ENCODE measurements around the gene NUP37.

Gene NUP37

DNA sequence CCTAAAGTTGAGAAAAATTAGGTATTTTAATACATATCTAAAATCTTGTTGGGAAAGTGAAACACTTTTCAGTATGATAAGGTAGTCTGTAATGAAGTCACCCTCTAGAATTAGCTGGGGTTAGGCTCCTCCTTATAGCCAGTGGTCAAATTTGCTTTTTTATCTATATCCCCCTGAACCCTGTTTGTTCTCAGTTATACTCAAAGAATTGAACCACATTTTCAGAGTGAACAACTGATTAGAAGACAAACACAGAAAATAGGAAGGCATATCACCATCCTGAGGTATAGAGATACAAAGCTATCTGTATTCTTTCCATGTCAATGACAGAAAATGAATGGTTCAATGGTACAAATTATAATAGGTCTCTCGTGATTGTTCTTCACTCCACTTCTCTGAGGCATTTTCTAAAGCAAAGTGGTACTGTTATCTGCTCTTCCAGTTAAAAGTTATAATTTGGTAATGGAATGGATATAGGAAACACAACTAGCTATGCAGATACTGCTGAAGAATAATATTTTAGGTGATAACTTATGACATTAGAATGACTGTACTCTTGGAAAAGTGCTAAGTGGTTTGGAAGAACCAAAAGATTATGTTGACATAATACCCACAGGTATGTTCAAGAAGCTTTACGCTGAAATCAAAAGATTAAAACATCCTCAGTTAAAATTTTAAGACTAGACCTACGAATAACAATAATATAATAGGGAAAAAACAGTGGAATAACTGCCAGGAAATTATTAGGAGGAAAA lies 85.7 kb downstream of the NUP37 start:
- DNase-seq (ENCODE audit: extremely low read depth in 1 of 2, low read depth in 1 of 2): no peak

DNA sequence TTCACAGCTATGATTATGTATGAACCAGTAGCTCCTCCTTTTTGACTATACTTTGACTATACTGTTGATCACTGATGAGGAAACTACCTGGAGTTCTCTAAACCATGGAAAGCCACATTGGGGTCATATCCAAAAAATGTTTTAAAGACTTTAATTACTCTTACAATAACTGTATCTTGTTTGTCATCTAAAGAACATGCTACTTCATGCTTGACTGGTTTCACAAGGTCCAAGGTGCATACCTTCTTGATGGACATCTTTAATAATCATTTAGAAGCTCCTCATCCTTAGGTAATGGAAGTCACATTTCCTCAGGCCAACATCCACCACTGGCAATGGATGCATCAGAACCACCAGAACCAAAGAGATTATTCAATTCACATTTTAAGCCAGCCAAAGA lies 88.1 kb downstream of the NUP37 start:
- no peak for DNase-seq (ENCODE audit: extremely low read depth in 1 of 2, low read depth in 1 of 2)

DNA sequence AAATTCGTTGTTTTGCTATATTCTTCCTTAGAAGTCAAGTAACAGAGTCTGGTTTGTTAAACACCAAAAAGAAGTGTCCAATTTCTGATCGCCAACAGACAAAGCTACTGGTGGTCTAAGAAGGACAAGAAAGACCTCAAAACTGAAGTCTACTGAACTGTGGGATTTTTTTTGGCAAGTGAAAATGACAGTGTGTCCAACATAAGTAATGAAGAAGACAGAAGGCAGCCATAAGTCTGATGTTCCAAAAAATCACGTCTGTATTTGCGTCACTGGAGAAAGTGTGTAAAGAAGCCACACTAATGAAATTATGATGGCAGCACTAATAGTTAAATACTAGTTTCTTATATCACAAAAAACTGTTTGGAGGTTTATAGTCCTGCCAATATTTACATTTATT lies 90.8 kb downstream of the NUP37 start:
- no peak for DNase-seq (ENCODE audit: extremely low read depth in 1 of 2, low read depth in 1 of 2)

DNA sequence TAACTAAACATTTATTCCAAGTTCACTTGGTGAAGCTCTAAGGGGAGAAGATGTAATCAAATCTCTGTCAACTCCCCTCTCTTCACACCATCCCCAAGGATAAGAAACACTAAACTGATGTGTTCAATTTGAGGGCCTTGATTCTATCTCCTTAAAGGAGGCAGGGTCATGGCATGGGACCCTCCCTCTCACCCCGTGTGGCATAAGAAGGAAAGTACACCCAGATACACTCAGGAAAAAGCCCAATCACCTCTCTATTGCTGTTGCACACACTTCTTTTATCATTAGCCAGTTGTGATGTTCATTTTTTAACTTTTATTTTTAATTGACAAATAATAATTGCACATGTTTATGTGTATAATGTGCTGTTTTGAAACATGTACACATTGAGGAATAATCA lies 93.2 kb downstream of the NUP37 start:
- no peak for DNase-seq (ENCODE audit: extremely low read depth in 1 of 2, low read depth in 1 of 2)

DNA sequence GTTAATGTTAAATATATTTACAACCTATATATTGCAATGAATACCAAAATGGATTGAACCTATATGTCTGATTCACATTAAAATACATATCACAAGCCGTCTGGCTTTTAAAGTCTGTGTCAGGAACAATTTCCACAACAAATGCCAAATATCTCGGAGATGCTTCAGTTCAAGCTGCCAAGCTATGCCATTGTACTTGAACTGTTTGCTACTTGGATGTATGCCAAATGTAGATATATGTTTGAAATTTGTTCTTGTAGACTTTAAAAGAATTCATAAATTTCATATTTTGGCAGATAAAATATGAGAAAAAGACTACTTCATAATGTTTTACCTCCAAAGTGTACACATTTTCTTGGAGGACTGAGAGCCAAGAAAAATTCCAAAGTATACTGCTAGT lies 95.1 kb downstream of the NUP37 start:
- no peak for DNase-seq (ENCODE audit: extremely low read depth in 1 of 2, low read depth in 1 of 2)

DNA sequence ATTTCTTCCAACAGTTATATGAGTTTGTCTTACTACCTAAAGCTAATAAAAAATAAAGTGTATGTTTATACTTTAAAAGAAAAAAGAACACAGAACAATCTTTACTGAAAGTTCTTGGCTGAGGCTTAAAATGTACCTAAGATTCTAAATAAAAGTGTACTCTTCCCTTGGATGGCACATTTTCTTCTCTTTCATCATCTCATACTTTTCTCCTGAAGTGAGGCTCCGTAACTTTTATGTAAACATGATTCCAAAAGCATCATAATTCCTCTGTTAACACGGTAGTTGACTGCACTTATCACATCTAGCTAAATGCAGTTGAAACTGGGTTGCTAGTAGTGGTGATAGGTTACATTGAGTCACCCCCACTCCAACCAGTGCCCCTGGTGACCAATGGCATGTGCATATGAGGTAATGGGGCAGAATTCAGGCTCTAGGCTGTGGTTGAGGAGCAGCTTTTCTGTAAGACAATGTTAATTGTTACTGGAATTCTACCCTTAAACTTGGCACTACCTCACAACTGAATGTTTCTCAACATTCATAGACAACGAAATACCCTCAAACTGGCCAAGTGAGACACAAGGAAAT lies 96.5 kb downstream of the NUP37 start:
- no peak for DNase-seq (ENCODE audit: extremely low read depth in 1 of 2, low read depth in 1 of 2)

Measured in activated CD8-positive, alpha-beta memory T cell treated with anti-CD3 and anti-CD28 coated beads for 1 hour (primary cell).